NCI-H146 (cell line): ENCODE measurements around the gene RBM20.
A peak's percentile ranks its signal among the peaks of the same experiment; 100 is the strongest.
"Not testable (repeated sequence)": the region's sequence is repeated elsewhere in the genome, so short reads cannot be mapped to it uniquely, and the experiment has no call there.

Source experiments
- DNase-seq: peaks from one replicate; lab custom pipeline; 2025; lab: John Stamatoyannopoulos, UW

Gene RBM20

GRCh38 chr10:110705596-110705995 is 61.5 kb downstream of the RBM20 start:
- DNase-seq = not testable (repeated sequence)

- DNase-seq = no peak
These were observed 62.6 kb downstream of the RBM20 start for GRCh38 chr10:110706690-110707098.

GRCh38 chr10:110708776-110709443 is 64.8 kb downstream of the RBM20 start:
- no peak for DNase-seq

- no peak for DNase-seq
These were observed 65.3 kb downstream of the RBM20 start for GRCh38 chr10:110709444-110709828.

- DNase-seq = no peak
These were observed 65.9 kb downstream of the RBM20 start for GRCh38 chr10:110709964-110710587.

GRCh38 chr10:110710621-110711020 is 66.5 kb downstream of the RBM20 start:
- DNase-seq = no peak

GRCh38 chr10:110711382-110711781 is 67.2 kb downstream of the RBM20 start:
- no peak for DNase-seq

- no peak for DNase-seq
These were observed 70.2 kb downstream of the RBM20 start for GRCh38 chr10:110714356-110714755.

GRCh38 chr10:110717781-110718589 is 73.8 kb downstream of the RBM20 start:
- no peak for DNase-seq

GRCh38 chr10:110721406-110722038 is 77.4 kb downstream of the RBM20 start:
- no peak for DNase-seq

- no peak for DNase-seq
These were observed 79.2 kb downstream of the RBM20 start for GRCh38 chr10:110723224-110723891.

- no peak for DNase-seq
These were observed 80.2 kb downstream of the RBM20 start for GRCh38 chr10:110724116-110724921.

- DNase-seq = no peak
These were observed 80.8 kb downstream of the RBM20 start for GRCh38 chr10:110724937-110725336.

- DNase-seq = no peak
These were observed 81.9 kb downstream of the RBM20 start for GRCh38 chr10:110725801-110726630.

GRCh38 chr10:110727785-110728184 is 83.6 kb downstream of the RBM20 start:
- not testable (repeated sequence) for DNase-seq

GRCh38 chr10:110730345-110731050 is 86.4 kb downstream of the RBM20 start:
- no peak for DNase-seq

GRCh38 chr10:110733218-110733952 is 89.2 kb downstream of the RBM20 start:
- DNase-seq = peak; percentile 28

- no peak for DNase-seq
These were observed 91.5 kb downstream of the RBM20 start for GRCh38 chr10:110735620-110736027.
